HepG2 (cell line): ENCODE data around the gene ATP10D. TPM values are rescaled to one million over a fixed set of nuclear protein-coding genes. Genes with fewer than 3 reads are reported as not detected.

Experiments used
- ATAC-seq: fragments of 200-7000 bp; cut with Tn5 transposase; 3 replicates; pipeline ENCODE4 v1.9.1; 2020; ENCODE audit warnings: mild to moderate bottlenecking, moderate library complexity
- BruUV-seq: library from RNA; stranded (reverse); fragments of 400-500 nt; replicated peaks from 2 replicates; lab custom pipeline; 2021; lab: Mats Ljungman, UMichigan
- CTCF ChIA-PET: fragments of 300-600 bp; formaldehyde crosslinking; extraction: SDS; loops from one replicate; lab custom pipeline; 2021; ENCODE audit warnings: low total read pairs, inconsistent platforms, low intra/inter-chr PET ratio; lab: Yijun Ruan, JAX
- POLR2A ChIA-PET: fragments of 350-600 bp; sonication (Branson Sonifier 250); formaldehyde crosslinking; loops from one replicate; lab custom pipeline; 2020; ENCODE audit warnings: antibody characterized with exemption, inconsistent platforms; lab: Yijun Ruan, JAX
- DNase-seq: peaks from one replicate; pipeline ENCODE4 v3.0.0-alpha.2; 2015; ENCODE audit warnings: low spot score
- FAIRE-seq: peaks from 3 replicates; lab custom pipeline; 2011; peaks lifted over from hg19 to GRCh38; lab: Jason Lieb, UNC
- H2AFZ ChIP-seq: one replicate; pipeline ENCODE4 v1.6.1; 2011; ENCODE audit warnings: low read length, inconsistent platforms
- H3K27ac ChIP-seq: fragments of 300-600 bp; 3 replicates; pipeline ENCODE4 v1.8.0; 2011; ENCODE audit warnings: mixed run types, mild to moderate bottlenecking, mixed read lengths, low read length, inconsistent platforms; ENCODE audit not compliant: insufficient read depth; ENCODE audit errors: extremely low read length
- H3K27me3 ChIP-seq, 2 experiments: fragments of 200-600 bp in 1 of 2; 2 replicates in 1 of 2; 3 replicates in 1 of 2; pipeline versions ENCODE4 v1.6.0 to v1.8.0; 2011; ENCODE audit warnings: low read length in 2 of 2, mild to moderate bottlenecking in 2 of 2, moderate library complexity in 2 of 2, inconsistent platforms in 1 of 2; ENCODE audit not compliant: insufficient read depth in 2 of 2, control insufficient read depth in 1 of 2
- H3K36me3 ChIP-seq, 2 experiments: fragments of 200-600 bp in 1 of 2; replicated peaks in 1 of 2; 2 replicates in 1 of 2; 3 replicates in 1 of 2; pipeline versions ENCODE4 v1.5.1 to v1.8.0; 2011; ENCODE audit warnings: low read length in 2 of 2, inconsistent platforms in 1 of 2; ENCODE audit not compliant: insufficient read depth in 2 of 2, control insufficient read depth in 1 of 2
- H3K4me1 ChIP-seq: 2 replicates; pipeline ENCODE4 v1.5.1; 2012; ENCODE audit warnings: low read length, inconsistent platforms; ENCODE audit not compliant: insufficient read depth
- H3K4me2 ChIP-seq: 2 replicates; pipeline ENCODE4 v1.6.0; 2011; ENCODE audit warnings: low read depth, low read length, inconsistent platforms
- H3K4me3 ChIP-seq, 3 experiments: fragments of 200-600 bp in 1 of 3; sonication (generic), shearing (Covaris generic) in 1 of 3; replicated peaks in 1 of 3; 2 replicates each; pipeline ENCODE4 v1.5.1; 2011 to 2016; ENCODE audit warnings: low read length in 3 of 3, inconsistent platforms in 2 of 3, low read depth in 2 of 3, mild to moderate bottlenecking in 2 of 3, control low read depth in 1 of 3, mixed read lengths in 1 of 3; ENCODE audit not compliant: insufficient read depth in 1 of 3
- H3K79me2 ChIP-seq: one replicate; pipeline ENCODE4 v1.6.1; 2011; ENCODE audit warnings: low read length, inconsistent platforms; ENCODE audit not compliant: insufficient read depth
- H3K9ac ChIP-seq: 2 replicates; pipeline ENCODE4 v1.6.0; 2011; ENCODE audit warnings: mild to moderate bottlenecking, low read depth, low read length, inconsistent platforms; ENCODE audit not compliant: insufficient read depth
- H3K9me3 ChIP-seq: 2 replicates; pipeline ENCODE4 v1.5.1; 2012; ENCODE audit warnings: mild to moderate bottlenecking, low read length
- H4K20me1 ChIP-seq: 2 replicates; pipeline ENCODE4 v1.6.0; 2011; ENCODE audit warnings: inconsistent platforms, mild to moderate bottlenecking, low read length, moderate library complexity; ENCODE audit not compliant: insufficient read depth
- BHLHE40 ChIP-seq: IDR thresholded peaks from 2 replicates; pipeline ENCODE4 v1.6.1; 2011; ENCODE audit warnings: low read length, improper control_type of control experiment
- EP300 ChIP-seq, 3 experiments: sonication (generic) in 1 of 3; formaldehyde crosslinking in 1 of 3; IDR thresholded peaks; 2 replicates each; pipeline versions ENCODE4 v1.5.1 to v1.6.1; 2011 to 2020; ENCODE audit warnings: low read depth in 2 of 3, low read length in 2 of 3, borderline replicate concordance in 1 of 3, improper control_type of control experiment in 1 of 3, mild to moderate bottlenecking in 1 of 3, missing genetic modification reagents in 1 of 3, moderate library complexity in 1 of 3
- MIER3 ChIP-seq: IDR thresholded peaks from 2 replicates; pipeline ENCODE4 v1.6.1; 2016; ENCODE audit warnings: missing compliant biosample characterization, borderline replicate concordance
- NPAS2 ChIP-seq: sonication (generic); formaldehyde crosslinking; IDR thresholded peaks from 2 replicates; pipeline ENCODE4 v1.8.0; 2022; ENCODE audit warnings: mild to moderate bottlenecking, missing genetic modification reagents, borderline replicate concordance
- REL ChIP-seq: sonication (generic); formaldehyde crosslinking; conservative IDR thresholded peaks from 2 replicates; pipeline ENCODE4 v1.8.0; 2022; ENCODE audit warnings: mild to moderate bottlenecking, missing genetic modification reagents, moderate library complexity
- RNF219 ChIP-seq: sonication (generic); formaldehyde crosslinking; IDR thresholded peaks from 2 replicates; pipeline ENCODE4 v1.5.0; 2020; ENCODE audit warnings: mild to moderate bottlenecking, missing genetic modification reagents
- RXRB ChIP-seq: IDR thresholded peaks from 2 replicates; pipeline ENCODE4 v1.6.1; 2016; ENCODE audit warnings: borderline replicate concordance, missing genetic modification reagents, missing compliant biosample characterization
- ZNF263 ChIP-seq: sonication (generic); formaldehyde crosslinking; IDR thresholded peaks from 2 replicates; pipeline ENCODE4 v1.4.0; 2020; ENCODE audit warnings: missing genetic modification reagents
- ZNF383 ChIP-seq: sonication (generic); formaldehyde crosslinking; IDR thresholded peaks from 2 replicates; pipeline ENCODE4 v1.4.0; 2020; ENCODE audit warnings: missing genetic modification reagents, mild to moderate bottlenecking, borderline replicate concordance
- ZSCAN12 ChIP-seq: sonication (generic); formaldehyde crosslinking; IDR thresholded peaks from 2 replicates; pipeline ENCODE4 v1.9.0; 2021; ENCODE audit warnings: mild to moderate bottlenecking, missing genetic modification reagents
- WGBS: methylation state at CpG from one replicate; pipeline ENCODE4 v1.1.6; 2017; ENCODE audit warnings: low lambda C conversion rate; 5-methylcytosine and 5-hydroxymethylcytosine counted together
- in situ Hi-C: cut with HindIII; loops from 2 replicates; pipeline ENCODE4 v1.10.0; 2017; ENCODE audit warnings: low pct_unique_long_range_greater_than_20kb; ENCODE audit not compliant: extremely low pct_ligation_motif_present
- intact Hi-C: fragments of 100-400 bp; cut with micrococcal nuclease; formaldehyde crosslinking; loops from one replicate; pipeline ENCODE4 v1.10.0; 2022; ENCODE audit not compliant: unreplicated experiment
- polyA plus RNA-seq, 8 experiments: library from polyadenylated mRNA; depleted of rRNA in 3 of 8; stranded (reverse) in 7 of 8; unstranded in 1 of 8; fragments of >200 nt; fragmentation: Illumina TruSeq in 4 of 8; extraction: Trizol in 4 of 8; gene quantifications; 2 replicates each; pipeline versions ENCODE4 v1.2.1 to v1.2.3, GENCODE V29; 2011 to 2016; ENCODE audit warnings: low read depth in 4 of 8, missing spikeins in 1 of 8, mixed read lengths in 1 of 8; ENCODE audit not compliant: insufficient read depth in 1 of 8
- total RNA-seq, 5 experiments: library from RNA; depleted of rRNA; stranded (reverse); fragments of >200 nt; fragmentation: Illumina TruSeq; extraction: Trizol; gene quantifications; 2 replicates each; pipeline ENCODE4 v1.2.3, GENCODE V29; 2016; ENCODE audit warnings: low read depth in 1 of 5
- TF ChIP-seq, protein P1 (sequence below): IDR thresholded peaks from 2 replicates; pipeline ENCODE4 v1.6.1; 2016; ENCODE audit warnings: low read depth, borderline replicate concordance
- TF ChIP-seq, protein P2 (sequence below), 2 experiments: sonication (generic) in 1 of 2; formaldehyde crosslinking in 1 of 2; IDR thresholded peaks; 2 replicates each; pipeline versions ENCODE4 v1.6.1 to v1.9.0; 2014 to 2022; ENCODE audit warnings: antibody characterized with exemption in 1 of 2, borderline replicate concordance in 1 of 2, inconsistent platforms in 1 of 2, low read depth in 1 of 2, missing genetic modification reagents in 1 of 2

Gene ATP10D
- total and polyA plus RNA-seq, 2 of the 13 experiments (the other 11 are each of a cell fraction or from before 2014, with no cell fraction given), result 2.2 to 9.8 TPM

DNA sequence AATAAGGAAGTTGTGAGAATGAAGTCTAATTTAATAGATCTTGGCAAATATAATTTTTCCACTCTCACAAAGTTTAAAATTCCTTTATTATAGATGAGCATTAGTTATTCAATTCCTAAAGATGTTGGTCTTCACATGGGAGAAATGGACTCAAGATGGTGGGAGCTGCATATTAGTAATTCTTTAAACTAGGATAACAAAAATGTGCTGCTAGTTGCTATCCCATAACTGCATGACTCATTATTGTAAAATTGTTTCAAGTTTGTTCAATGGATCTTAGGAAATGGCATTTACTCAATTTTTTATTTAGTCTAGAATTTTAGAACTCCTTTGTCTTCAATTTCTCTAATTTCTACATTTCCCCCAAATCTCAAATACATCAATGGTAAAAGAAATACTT, 155.8 kb downstream of the ATP10D start (continued):
- TF ChIP-seq RNF219 (CRISPR knock-in tag) (no peak), REL (CRISPR knock-in tag) (no peak), RXRB (no peak), ZNF383 (CRISPR knock-in tag) (no peak), MIER3 (CRISPR knock-in tag) (no peak)
- TF ChIP-seq, protein P1, sequence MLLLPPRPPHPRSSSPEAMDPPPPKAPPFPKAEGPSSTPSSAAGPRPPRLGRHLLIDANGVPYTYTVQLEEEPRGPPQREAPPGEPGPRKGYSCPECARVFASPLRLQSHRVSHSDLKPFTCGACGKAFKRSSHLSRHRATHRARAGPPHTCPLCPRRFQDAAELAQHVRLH (CRISPR knock-in tag), result no peak
- TF ChIP-seq, all 625 proteins: peak for 0

DNA sequence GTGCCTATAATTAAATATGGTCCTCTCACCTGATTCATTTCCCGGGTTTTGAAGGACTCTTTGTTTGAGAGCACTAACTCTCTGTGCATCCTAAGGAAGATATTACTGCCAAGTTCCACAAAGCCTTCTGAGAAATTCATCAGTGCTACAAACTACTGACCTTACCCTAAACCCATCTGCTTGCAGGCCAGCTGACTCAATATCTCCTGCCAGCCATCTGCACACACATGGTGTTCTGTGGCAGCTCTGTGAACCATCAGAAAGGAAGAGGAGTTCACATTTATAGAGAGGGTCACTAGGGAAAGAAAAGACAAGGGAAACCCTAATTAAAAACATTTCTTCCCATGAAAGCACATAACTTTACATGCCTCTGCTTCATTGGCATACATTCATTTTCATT, 156.7 kb downstream of the ATP10D start:
- Histone ChIP-seq H2AFZ (no peak overlapping the region), H3K4me1 (no peaks in the 10 kb centered on the region), H3K4me3 (no peak overlapping the region), H3K27ac (no peak overlapping the region), H3K79me2 (no peaks in the 10 kb centered on the region), H3K9ac (no peak overlapping the region), H3K27me3 (no peaks in the 10 kb centered on the region), H3K36me3 (no peaks in the 10 kb centered on the region), H4K20me1 (no peaks in the 10 kb centered on the region), H3K9me3 (no peaks in the 10 kb centered on the region), H3K4me2 (no peak overlapping the region)
- TF ChIP-seq, protein P2, sequence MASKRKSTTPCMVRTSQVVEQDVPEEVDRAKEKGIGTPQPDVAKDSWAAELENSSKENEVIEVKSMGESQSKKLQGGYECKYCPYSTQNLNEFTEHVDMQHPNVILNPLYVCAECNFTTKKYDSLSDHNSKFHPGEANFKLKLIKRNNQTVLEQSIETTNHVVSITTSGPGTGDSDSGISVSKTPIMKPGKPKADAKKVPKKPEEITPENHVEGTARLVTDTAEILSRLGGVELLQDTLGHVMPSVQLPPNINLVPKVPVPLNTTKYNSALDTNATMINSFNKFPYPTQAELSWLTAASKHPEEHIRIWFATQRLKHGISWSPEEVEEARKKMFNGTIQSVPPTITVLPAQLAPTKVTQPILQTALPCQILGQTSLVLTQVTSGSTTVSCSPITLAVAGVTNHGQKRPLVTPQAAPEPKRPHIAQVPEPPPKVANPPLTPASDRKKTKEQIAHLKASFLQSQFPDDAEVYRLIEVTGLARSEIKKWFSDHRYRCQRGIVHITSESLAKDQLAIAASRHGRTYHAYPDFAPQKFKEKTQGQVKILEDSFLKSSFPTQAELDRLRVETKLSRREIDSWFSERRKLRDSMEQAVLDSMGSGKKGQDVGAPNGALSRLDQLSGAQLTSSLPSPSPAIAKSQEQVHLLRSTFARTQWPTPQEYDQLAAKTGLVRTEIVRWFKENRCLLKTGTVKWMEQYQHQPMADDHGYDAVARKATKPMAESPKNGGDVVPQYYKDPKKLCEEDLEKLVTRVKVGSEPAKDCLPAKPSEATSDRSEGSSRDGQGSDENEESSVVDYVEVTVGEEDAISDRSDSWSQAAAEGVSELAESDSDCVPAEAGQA (IDR thresholded peaks at IDR 0.05; ENCODE audit: low read depth), result no peak
- TF ChIP-seq, protein P2 (CRISPR knock-in tag; IDR thresholded peaks at IDR 0.05; ENCODE audit: borderline replicate concordance), result no peak
- TF ChIP-seq ZSCAN12 (CRISPR knock-in tag), result no peak
- TF ChIP-seq NPAS2 (CRISPR knock-in tag), result no peak
- TF ChIP-seq BHLHE40, result no peak
- no peak for TF ChIP-seq ZNF263
- no peak for TF ChIP-seq EP300 (IDR thresholded peaks at IDR 0.05; ENCODE audit: low read depth in 2 of 2, low read length in 2 of 2)
- no peak for TF ChIP-seq EP300 (CRISPR knock-in tag; IDR thresholded peaks at IDR 0.05; ENCODE audit: borderline replicate concordance)
- POLR2A ChIA-PET, result no interaction called here
- no TSS peak for BruUV-seq
- FAIRE-seq, result no peak
- no peak for ATAC-seq
- 70% methylated on average over 1 of the region's 1 CpG for WGBS
- CTCF ChIA-PET, result no interaction called here
- intact Hi-C loops, result no loop called here
- no peak for DNase-seq
- in situ Hi-C loops, result no loop called here
